Lung (tissue), 12 donors: ENCODE data around the gene LRRC53. TPM values are rescaled to one million over a fixed set of nuclear protein-coding genes. Genes with fewer than 3 reads are reported as not detected.

Source experiments
- ATAC-seq: fragments of 200-7000 bp; cut with Tn5 transposase; one replicate; pipeline ENCODE4 v1.9.1; 2020; ENCODE audit warnings: moderate number of reproducible peaks; ENCODE audit not compliant: insufficient read depth, low FRiP score
- DNase-seq, 3 donors: peaks; one replicate each; pipeline ENCODE4 v3.0.0-alpha.2; 2013 to 2017
- H3K27ac ChIP-seq, 2 donors: one replicate each; pipeline ENCODE4 v1.5.1; 2013; ENCODE audit warnings: mild to moderate bottlenecking in 2 of 2, moderate library complexity in 2 of 2, control low read depth in 1 of 2, inconsistent platforms in 1 of 2, low read depth in 1 of 2, low read length in 1 of 2
- H3K27me3 ChIP-seq, 3 donors: one replicate each; pipeline ENCODE4 v1.5.1; 2013; ENCODE audit warnings: low read length in 2 of 3; ENCODE audit not compliant: control insufficient read depth in 3 of 3, insufficient read depth in 3 of 3
- H3K36me3 ChIP-seq, 4 donors: one replicate each; pipeline ENCODE4 v1.5.1; 2013; ENCODE audit warnings: low read length in 4 of 4, mild to moderate bottlenecking in 1 of 4, moderate library complexity in 1 of 4; ENCODE audit not compliant: control insufficient read depth in 4 of 4, insufficient read depth in 4 of 4
- H3K4me1 ChIP-seq, 5 donors: one replicate each; pipeline ENCODE4 v1.5.1; 2013; ENCODE audit warnings: low read length in 5 of 5, mild to moderate bottlenecking in 2 of 5, moderate library complexity in 1 of 5; ENCODE audit not compliant: control insufficient read depth in 5 of 5, insufficient read depth in 5 of 5
- H3K4me3 ChIP-seq: one replicate; pipeline ENCODE4 v1.5.1; 2013; ENCODE audit warnings: mild to moderate bottlenecking, control low read depth, moderate library complexity
- H3K9ac ChIP-seq, 2 donors: one replicate each; pipeline ENCODE4 v1.5.1; 2013; ENCODE audit warnings: low read length in 2 of 2, control low read depth in 1 of 2; ENCODE audit not compliant: insufficient read depth in 1 of 2
- H3K9me3 ChIP-seq, 4 donors: one replicate each; pipeline ENCODE4 v1.5.1; 2013; ENCODE audit warnings: low read length in 3 of 4, mild to moderate bottlenecking in 1 of 4, moderate library complexity in 1 of 4; ENCODE audit not compliant: control insufficient read depth in 4 of 4, insufficient read depth in 3 of 4
- WGBS, 2 donors: extraction: QIAGEN DNeasy Blood & Tissue Kit; methylation state at CpG; one replicate each; pipeline ENCODE4 v1.1.7; 2013; 5-methylcytosine and 5-hydroxymethylcytosine counted together
- polyA plus RNA-seq, 2 donors: library from polyadenylated mRNA; stranded (reverse); fragments of 200-250 nt; gene quantifications; one replicate each; pipeline ENCODE4 v1.2.1, GENCODE V29; 2013
- total RNA-seq, 2 donors: library from RNA; depleted of rRNA in 1 of 2; stranded (reverse); fragments of >200 nt in 1 of 2; gene quantifications; one replicate each; pipeline ENCODE4 v1.2.1, GENCODE V29; 2014 to 2021
- TF ChIP-seq, protein P1 (sequence below): IDR thresholded peaks from 2 replicates; pipeline ENCODE4 v1.5.1; 2012; ENCODE audit warnings: mild to moderate bottlenecking; ENCODE audit errors: control extremely low read depth, extremely low read depth
- donor health status: control.
- donor health status: control.
- donor health status: Bipolar disorder and iron deficiency.
- donor health status: healthy.
- donor health status: DM: yes; HTN: yes; CAD: no.

The LRRC53 gene
- total and polyA plus RNA-seq, 4 donors = not detected

DNA sequence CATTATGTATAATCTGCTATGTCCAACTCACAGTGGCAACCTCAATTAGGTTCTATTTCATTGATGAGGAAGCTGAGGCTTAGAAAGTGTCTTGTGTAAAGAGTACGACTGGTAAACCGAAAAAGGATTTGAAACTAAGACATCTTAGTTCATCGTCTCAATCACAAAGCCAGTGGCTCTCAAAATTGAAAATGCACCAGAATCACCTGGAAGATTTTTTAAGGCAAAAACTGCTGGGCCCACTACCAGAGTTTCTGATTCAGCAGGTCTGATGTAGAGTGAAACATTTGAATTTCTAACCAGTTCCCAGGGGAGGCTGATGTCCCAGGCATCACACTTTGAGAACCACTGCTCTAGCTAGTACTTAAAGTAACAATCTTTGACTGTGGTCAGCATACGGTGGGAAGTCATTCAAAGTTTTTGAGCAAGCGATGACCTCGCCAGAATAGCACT, 5.2 kb upstream of the LRRC53 start:
- WGBS, 2 donors = 81 to 85% methylated on average over 6 of the region's 6 CpGs
- ATAC-seq (no peak), DNase-seq (no peak)
- no peak overlapping the region for H3K27ac ChIP-seq
- H3K36me3 ChIP-seq = no peaks in the 10 kb centered on the region
- TF ChIP-seq, protein P1, sequence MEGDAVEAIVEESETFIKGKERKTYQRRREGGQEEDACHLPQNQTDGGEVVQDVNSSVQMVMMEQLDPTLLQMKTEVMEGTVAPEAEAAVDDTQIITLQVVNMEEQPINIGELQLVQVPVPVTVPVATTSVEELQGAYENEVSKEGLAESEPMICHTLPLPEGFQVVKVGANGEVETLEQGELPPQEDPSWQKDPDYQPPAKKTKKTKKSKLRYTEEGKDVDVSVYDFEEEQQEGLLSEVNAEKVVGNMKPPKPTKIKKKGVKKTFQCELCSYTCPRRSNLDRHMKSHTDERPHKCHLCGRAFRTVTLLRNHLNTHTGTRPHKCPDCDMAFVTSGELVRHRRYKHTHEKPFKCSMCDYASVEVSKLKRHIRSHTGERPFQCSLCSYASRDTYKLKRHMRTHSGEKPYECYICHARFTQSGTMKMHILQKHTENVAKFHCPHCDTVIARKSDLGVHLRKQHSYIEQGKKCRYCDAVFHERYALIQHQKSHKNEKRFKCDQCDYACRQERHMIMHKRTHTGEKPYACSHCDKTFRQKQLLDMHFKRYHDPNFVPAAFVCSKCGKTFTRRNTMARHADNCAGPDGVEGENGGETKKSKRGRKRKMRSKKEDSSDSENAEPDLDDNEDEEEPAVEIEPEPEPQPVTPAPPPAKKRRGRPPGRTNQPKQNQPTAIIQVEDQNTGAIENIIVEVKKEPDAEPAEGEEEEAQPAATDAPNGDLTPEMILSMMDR = no peak
- no peaks in the 10 kb centered on the region for H3K9me3 ChIP-seq
- H3K9ac ChIP-seq = no peak overlapping the region
- no peaks in the 10 kb centered on the region for H3K4me1 ChIP-seq
- no peaks in the 10 kb centered on the region for H3K27me3 ChIP-seq
- no peak overlapping the region for H3K4me3 ChIP-seq

DNA sequence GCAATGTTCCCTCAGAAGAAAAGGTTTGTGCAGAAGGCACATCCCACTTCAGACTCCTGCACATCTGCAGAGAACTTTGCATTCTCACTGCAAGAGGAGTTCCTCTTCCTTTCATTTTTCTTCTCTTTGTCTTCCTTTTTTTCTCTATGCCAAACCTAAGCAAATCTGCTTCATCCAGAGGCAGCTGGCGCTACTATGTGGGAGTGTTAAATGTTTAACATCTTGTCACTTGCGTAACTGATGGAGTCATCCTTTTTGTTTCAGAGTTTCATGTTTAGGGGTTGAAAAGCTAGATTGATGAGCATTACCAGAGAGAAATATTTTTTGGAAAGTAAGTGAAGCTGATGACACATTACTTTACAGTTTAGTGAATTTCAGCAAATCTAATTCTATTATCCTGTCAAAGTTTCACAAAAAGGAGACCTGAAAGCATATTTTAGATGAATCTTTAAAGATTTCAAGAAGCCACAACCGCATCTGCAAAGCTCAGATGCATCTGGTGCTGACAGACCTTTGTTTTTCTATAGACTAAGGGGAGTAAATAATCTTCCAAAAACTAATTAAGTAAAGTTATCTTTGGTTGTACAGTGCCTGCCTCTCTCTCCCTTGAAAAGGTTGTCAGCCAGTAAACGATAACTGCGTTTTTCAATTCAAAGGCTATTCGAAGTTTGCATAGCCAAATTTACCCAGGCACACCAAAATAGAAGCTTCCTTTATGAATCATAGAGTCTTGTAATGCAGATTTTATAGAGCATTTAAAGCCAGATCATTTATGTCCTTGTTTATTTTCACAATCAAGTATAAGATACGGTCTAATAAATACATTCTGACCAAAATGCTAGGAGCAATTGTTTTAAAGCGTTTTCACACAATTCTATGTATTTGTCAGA, 1.2 kb upstream of the LRRC53 start:
- no peaks in the 10 kb centered on the region for H3K36me3 ChIP-seq
- no peak overlapping the region for H3K4me3 ChIP-seq
- TF ChIP-seq, protein P1 = no peak
- no peak overlapping the region for H3K9ac ChIP-seq
- ATAC-seq = no peak
- WGBS, 2 donors = 64 to 78% methylated on average over 8 of the region's 8 CpGs
- H3K27me3 ChIP-seq = no peaks in the 10 kb centered on the region
- H3K27ac ChIP-seq = no peak overlapping the region
- peaks cover 0 to 3% (median 0%) of the 10 kb centered on the region in 5 donors for H3K4me1 ChIP-seq
- no peak for DNase-seq
- no peaks in the 10 kb centered on the region for H3K9me3 ChIP-seq

DNA sequence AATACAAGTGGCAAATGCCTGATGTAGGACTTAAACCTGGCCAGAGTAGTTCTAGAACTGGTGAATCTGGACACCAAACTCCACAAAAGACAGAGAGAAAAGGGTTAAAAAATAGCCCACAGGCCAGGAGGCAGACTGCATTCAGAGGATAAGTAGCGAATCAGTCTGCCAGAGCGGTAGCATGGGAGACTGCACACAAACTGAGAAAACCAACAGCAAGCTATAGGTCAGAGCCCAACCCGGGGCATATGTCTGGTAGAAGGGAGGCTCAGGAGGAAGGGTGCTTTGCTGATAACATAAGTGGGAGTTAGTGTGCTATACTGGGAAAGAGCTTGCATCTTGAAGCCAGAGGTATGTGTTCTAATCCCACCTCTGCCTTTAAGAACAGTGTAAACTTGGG, 4.0 kb downstream of the LRRC53 start:
- H3K4me1 ChIP-seq = peaks cover 0 to 3% (median 0%) of the 10 kb centered on the region in 5 donors
- H3K9me3 ChIP-seq = no peaks in the 10 kb centered on the region
- H3K36me3 ChIP-seq = no peaks in the 10 kb centered on the region
- no peak overlapping the region for H3K9ac ChIP-seq
- H3K27ac ChIP-seq = no peak overlapping the region
- TF ChIP-seq, protein P1 = no peak
- H3K27me3 ChIP-seq = no peaks in the 10 kb centered on the region
- H3K4me3 ChIP-seq = no peak overlapping the region
- DNase-seq = no peak
- no peak for ATAC-seq
- 25 to 33% methylated on average over 3 of the region's 3 CpGs for WGBS, 2 donors
